Right atrium auricular region (tissue), 2 donors: ENCODE measurements around the gene SELENOM. TPM values are rescaled to one million over a fixed set of nuclear protein-coding genes. Genes with fewer than 3 reads are reported as not detected.

ENCODE experiments used
- DNase-seq: peaks from one replicate; pipeline ENCODE4 v3.0.0-alpha.2; 2019; ENCODE audit warnings: low spot score
- H3K27ac ChIP-seq, 2 donors: fragments of 200-600 bp; sonication (generic); 1 replicate in 1 of 2; 2 replicates in 1 of 2; pipeline ENCODE4 v1.5.1; 2016 to 2019
- H3K27me3 ChIP-seq, 2 donors: fragments of 200-600 bp; sonication (generic); one replicate each; pipeline versions ENCODE4 v1.5.1 to v1.6.0; 2017 to 2019
- H3K36me3 ChIP-seq: fragments of 200-600 bp; sonication (generic); one replicate; pipeline ENCODE4 v1.5.1; 2016
- H3K4me1 ChIP-seq, 2 donors: fragments of 200-600 bp; sonication (generic); one replicate each; pipeline versions ENCODE4 v1.5.1 to v1.6.0; 2017 to 2019
- H3K4me3 ChIP-seq, 2 donors: fragments of 200-600 bp; sonication (generic); 1 replicate in 1 of 2; 2 replicates in 1 of 2; pipeline ENCODE4 v1.5.1; 2017 to 2019; ENCODE audit warnings: mild to moderate bottlenecking in 1 of 2, moderate library complexity in 1 of 2
- H3K9me3 ChIP-seq, 2 donors: fragments of 200-600 bp; sonication (generic); one replicate each; pipeline ENCODE4 v1.5.1; 2019
- total RNA-seq, 2 donors: library from RNA; depleted of rRNA; stranded (reverse); fragments of >200 nt; gene quantifications; one replicate each; pipeline ENCODE4 v1.1.0, GENCODE V29; 2016
- TF ChIP-seq, protein P1 (sequence below), 2 donors: fragments of 200-600 bp; sonication (generic); IDR thresholded peaks; one replicate each; pipeline ENCODE4 v1.5.1; 2019; ENCODE audit warnings: antibody characterized with exemption in 2 of 2

SELENOM gene, protein sequence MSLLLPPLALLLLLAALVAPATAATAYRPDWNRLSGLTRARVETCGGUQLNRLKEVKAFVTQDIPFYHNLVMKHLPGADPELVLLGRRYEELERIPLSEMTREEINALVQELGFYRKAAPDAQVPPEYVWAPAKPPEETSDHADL
- 100 to 1,000 TPM; 133 to 358 TPM for total RNA-seq

GRCh38 chr22:31107178-31107893 lies at the start of gene SELENOM:
Gene SELENOM (minus strand): TSS chr22:31107568. CDS start chr22:31107505, 63 bp downstream.
- no peaks in the 10 kb centered on the region for H3K27me3 ChIP-seq
- DNase-seq, result peak; percentile 98
- peak within 1 kb of the TSS; percentile 94 to 98 for H3K27ac ChIP-seq
- H3K9me3 ChIP-seq, result no peaks in the 10 kb centered on the region
- peaks cover 0 to 38% of the 10 kb centered on the region in 2 donors for H3K4me1 ChIP-seq
- H3K36me3 ChIP-seq, result peaks cover 7% of the 10 kb centered on the region
- TF ChIP-seq, protein P1, sequence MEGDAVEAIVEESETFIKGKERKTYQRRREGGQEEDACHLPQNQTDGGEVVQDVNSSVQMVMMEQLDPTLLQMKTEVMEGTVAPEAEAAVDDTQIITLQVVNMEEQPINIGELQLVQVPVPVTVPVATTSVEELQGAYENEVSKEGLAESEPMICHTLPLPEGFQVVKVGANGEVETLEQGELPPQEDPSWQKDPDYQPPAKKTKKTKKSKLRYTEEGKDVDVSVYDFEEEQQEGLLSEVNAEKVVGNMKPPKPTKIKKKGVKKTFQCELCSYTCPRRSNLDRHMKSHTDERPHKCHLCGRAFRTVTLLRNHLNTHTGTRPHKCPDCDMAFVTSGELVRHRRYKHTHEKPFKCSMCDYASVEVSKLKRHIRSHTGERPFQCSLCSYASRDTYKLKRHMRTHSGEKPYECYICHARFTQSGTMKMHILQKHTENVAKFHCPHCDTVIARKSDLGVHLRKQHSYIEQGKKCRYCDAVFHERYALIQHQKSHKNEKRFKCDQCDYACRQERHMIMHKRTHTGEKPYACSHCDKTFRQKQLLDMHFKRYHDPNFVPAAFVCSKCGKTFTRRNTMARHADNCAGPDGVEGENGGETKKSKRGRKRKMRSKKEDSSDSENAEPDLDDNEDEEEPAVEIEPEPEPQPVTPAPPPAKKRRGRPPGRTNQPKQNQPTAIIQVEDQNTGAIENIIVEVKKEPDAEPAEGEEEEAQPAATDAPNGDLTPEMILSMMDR (IDR thresholded peaks at IDR 0.05), result peak; percentile 89 to 96
- peak within 1 kb of the TSS; percentile 68 to 83 for H3K4me3 ChIP-seq

GRCh38 chr22:31155422-31155821 lies 48.1 kb upstream of the SELENOM start:
- H3K9me3 ChIP-seq, result no peaks in the 10 kb centered on the region
- H3K4me3 ChIP-seq, result no peak overlapping the region
- H3K27me3 ChIP-seq, result no peaks in the 10 kb centered on the region
- DNase-seq, result no peak
- peaks cover 0 to 13% of the 10 kb centered on the region in 2 donors for H3K4me1 ChIP-seq
- TF ChIP-seq, protein P1 (IDR thresholded peaks at IDR 0.05), result no peak
- H3K36me3 ChIP-seq, result no peaks in the 10 kb centered on the region
- peak overlapping the region; percentile 37 to 60 for H3K27ac ChIP-seq

GRCh38 chr22:31154975-31155374 lies 47.6 kb upstream of the SELENOM start:
- Histone ChIP-seq H3K27me3 (no peaks in the 10 kb centered on the region), H3K4me1 (peaks cover 0 to 13% of the 10 kb centered on the region in 2 donors)

GRCh38 chr22:31153357-31153756 lies 46.0 kb upstream of the SELENOM start:
- Histone ChIP-seq H3K4me1 (peaks cover 0 to 22% of the 10 kb centered on the region in 2 donors), H3K27me3 (no peaks in the 10 kb centered on the region), H3K36me3 (no peaks in the 10 kb centered on the region), H3K9me3 (no peaks in the 10 kb centered on the region), H3K27ac (no peak overlapping the region), H3K4me3 (no peak overlapping the region)
- DNase-seq, result no peak
- TF ChIP-seq, protein P1 (IDR thresholded peaks at IDR 0.05), result no peak

More at GRCh38 chr22:31154975-31155374, 47.6 kb upstream of the SELENOM start:
- no peak overlapping the region for H3K4me3 ChIP-seq
- H3K9me3 ChIP-seq, result no peaks in the 10 kb centered on the region
- H3K36me3 ChIP-seq, result no peaks in the 10 kb centered on the region
- H3K27ac ChIP-seq, result peak overlapping the region; percentile 17 to 60
- no peak for DNase-seq
- TF ChIP-seq, protein P1 (IDR thresholded peaks at IDR 0.05), result no peak

- Histone ChIP-seq H3K36me3 (no peaks in the 10 kb centered on the region), H3K4me1 (peaks cover 0 to 24% of the 10 kb centered on the region in 2 donors), H3K4me3 (no peak overlapping the region), H3K9me3 (no peaks in the 10 kb centered on the region), H3K27ac (no peak overlapping the region), H3K27me3 (no peaks in the 10 kb centered on the region)
- no peak for DNase-seq
- TF ChIP-seq, protein P1 (IDR thresholded peaks at IDR 0.05), result no peak
Measured at GRCh38 chr22:31151872-31152271, 44.5 kb upstream of the SELENOM start.
